GM18951 (cell line): Measurements from ENCODE around the gene WAS.

Experiments used
- POLR2A ChIP-seq: IDR thresholded peaks from 4 replicates; pipeline ENCODE4 v1.6.1; 2011; ENCODE audit warnings: mild to moderate bottlenecking; ENCODE audit not compliant: insufficient read length, insufficient read depth; ENCODE audit errors: extremely low read depth
- in situ Hi-C: fragments of 300-500 bp; cut with MboI; formaldehyde crosslinking; loops from one replicate; pipeline ENCODE4 v1.12.0; 2022; ENCODE audit warnings: low sequenced_read_pairs, mixed read lengths, inconsistent platforms; ENCODE audit not compliant: unreplicated experiment

Gene WAS

DNA sequence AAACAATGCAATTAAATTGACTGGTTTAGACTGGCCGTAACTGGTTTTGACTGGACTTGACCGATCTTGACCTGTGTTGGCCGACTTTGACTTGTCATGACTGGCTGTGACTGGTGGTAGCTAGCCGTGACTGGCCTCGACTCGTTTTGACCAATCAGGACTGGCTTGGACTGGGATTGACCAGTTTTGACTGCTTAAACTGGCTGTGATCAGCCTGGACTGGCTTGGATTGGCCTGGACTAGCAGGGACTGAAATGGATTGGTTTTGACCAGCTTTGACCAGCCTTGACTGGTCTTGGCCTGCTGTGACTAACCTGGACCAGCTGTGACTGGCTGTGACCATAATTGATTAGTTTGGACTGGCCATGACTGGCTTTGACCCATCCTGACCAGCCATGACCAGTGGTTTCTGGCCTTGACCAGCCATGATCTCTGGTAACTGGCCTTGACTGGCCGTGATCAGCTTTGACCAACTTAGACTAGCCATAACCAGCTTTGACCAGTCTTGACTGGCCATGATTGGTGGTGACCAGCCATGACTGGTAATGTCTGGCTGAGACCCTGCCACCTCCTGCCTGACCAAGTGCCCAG, 26.0 kb downstream of the WAS start:
- TF ChIP-seq POLR2A: no peak
- in situ Hi-C loops: no loop called here

- in situ Hi-C loops: no loop called here
- no peak for TF ChIP-seq POLR2A
Measured at GRCh38 chrX:48711162-48711928, 27.7 kb downstream of the WAS start.

- in situ Hi-C loops: no loop called here
Measured at GRCh38 chrX:48711929-48712505, 28.4 kb downstream of the WAS start.

DNA sequence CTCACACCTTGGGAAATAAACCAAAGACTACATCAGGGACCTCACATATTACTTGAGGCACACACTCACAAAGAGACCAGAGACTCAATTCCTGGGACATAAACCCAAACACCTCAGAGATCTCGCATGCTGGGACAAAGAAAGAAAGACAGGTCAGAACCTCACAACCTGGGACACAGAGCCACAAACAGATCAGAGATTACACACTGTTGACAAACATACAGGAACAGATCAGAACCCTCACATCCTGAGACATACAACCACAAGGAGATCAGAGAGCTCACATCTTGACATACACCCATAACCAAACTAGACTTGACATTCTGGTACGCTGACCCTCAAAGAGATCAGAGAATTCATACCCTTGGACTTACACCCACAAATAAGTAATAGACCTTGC, 30.2 kb downstream of the WAS start:
- TF ChIP-seq POLR2A: no peak
- in situ Hi-C loops: no loop called here

More at GRCh38 chrX:48711929-48712505, 28.4 kb downstream of the WAS start:
- no peak for TF ChIP-seq POLR2A

GRCh38 chrX:48714573-48714972, 31.0 kb downstream of the WAS start:
- in situ Hi-C loops: no loop called here
- no peak for TF ChIP-seq POLR2A

DNA sequence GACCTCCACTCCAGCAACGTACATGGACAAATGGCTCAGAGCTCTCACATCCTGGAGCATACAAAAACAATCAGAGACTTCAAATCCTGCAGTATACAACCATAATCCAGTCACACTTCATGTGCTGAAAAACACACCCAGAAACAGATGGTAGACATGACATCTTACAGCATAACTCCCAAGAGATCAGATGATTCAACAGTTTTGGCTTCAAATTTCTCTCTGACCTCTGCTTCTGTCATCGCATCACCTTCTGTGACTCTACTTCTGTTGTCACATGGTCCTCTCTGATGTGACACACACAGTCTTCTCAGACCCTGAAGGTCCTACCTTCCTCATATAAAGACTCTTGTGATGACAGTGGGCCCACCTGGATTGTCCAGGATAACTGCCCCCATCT, 31.5 kb downstream of the WAS start:
- in situ Hi-C loops: no loop called here
- no peak for TF ChIP-seq POLR2A

DNA sequence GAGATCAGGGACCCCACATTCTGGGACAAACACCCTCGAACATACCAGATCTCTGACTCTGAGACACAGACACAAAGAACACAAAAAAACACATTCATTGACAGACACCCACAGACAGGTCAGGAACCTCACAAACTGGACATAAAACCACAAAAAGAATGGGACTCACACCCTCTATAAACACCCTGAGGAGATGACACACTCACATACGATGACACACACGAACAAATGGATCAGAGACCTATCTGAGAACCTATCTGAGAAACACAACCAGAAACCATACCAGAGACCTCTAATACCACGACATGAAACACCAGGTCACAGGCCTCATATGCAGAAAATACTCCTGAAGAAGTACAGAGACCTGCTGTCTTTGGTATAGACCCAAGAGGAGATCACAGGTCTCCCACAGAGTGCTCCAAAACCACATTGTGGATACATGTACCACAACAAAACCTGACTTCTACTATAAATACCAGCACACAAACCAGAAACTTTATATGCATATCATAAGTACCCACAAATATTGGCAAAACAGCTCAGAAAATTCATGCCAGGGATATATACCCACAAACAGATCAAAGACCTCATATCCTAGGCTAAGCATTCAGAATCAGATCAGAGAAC, 32.4 kb downstream of the WAS start:
- no peak for TF ChIP-seq POLR2A
- in situ Hi-C loops: no loop called here

GRCh38 chrX:48719958-48720357, 36.4 kb downstream of the WAS start:
- in situ Hi-C loops: no loop called here
- TF ChIP-seq POLR2A: no peak

DNA sequence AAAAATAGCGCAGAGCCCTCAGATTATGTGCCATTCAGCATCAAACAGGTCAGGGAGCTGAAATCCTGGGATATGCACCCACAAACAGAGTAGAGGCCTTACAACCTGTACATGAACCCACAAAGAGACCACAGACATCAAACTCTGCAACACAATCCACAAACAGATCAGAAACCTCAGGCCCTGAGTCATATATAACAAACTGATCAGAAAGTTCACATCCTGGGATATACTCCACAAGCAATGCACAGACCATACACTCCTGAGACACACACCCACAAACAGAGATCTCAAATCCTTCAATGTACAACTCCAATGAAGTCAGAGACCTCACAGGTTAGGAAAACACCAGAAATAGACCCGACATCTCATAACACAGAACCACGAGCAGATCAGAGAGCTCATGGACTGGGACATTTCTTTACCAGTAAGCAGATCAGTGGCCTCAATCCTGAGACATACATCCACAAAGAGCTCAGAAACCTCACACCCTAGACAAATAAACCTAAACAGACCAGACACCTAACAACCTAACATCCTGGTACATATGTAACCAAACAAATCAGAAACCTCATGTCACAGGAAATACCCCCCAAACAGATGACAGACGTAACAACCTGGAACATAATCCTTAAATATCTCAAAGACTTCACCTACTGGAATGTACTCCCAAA, 37.1 kb downstream of the WAS start:
- in situ Hi-C loops: no loop called here
- no peak for TF ChIP-seq POLR2A

DNA sequence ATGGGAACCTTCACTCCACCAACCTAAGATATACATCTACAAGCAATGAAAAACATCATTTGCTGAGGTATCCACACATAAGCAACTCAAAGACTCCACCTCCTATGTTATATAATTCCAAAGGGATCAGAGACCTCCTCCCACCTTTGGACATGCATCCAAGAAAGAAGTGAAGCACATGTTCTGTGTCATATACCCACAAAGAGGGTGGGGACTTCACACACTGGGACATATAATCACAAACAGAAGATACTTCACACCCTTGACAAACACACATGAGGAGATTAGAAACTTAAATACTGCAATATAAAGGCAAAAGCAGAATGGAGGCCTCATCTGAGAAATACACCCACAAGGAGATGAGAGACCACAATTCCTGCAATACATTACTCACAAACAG, 38.3 kb downstream of the WAS start:
- no peak for TF ChIP-seq POLR2A
- in situ Hi-C loops: no loop called here

DNA sequence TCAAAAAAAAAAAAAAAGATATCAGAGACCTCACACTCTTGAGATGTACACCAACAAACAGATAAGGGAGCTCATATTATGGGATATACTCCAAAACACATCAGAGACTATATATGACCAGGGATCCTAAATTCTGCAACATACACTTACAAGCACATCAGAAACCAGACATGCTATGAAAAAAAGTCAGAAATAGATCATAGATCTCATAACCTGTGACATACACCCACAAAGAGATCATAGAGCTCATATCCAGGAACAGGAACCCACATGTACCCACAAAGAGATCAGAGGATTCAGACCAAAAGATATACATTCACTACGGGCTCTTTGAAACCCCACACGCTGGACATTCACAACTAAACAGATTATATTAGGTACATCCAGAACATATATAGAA, 43.0 kb downstream of the WAS start:
- in situ Hi-C loops: no loop called here
- TF ChIP-seq POLR2A: no peak

- no peak for TF ChIP-seq POLR2A
- in situ Hi-C loops: no loop called here
Measured at GRCh38 chrX:48728653-48729052, 45.1 kb downstream of the WAS start.

DNA sequence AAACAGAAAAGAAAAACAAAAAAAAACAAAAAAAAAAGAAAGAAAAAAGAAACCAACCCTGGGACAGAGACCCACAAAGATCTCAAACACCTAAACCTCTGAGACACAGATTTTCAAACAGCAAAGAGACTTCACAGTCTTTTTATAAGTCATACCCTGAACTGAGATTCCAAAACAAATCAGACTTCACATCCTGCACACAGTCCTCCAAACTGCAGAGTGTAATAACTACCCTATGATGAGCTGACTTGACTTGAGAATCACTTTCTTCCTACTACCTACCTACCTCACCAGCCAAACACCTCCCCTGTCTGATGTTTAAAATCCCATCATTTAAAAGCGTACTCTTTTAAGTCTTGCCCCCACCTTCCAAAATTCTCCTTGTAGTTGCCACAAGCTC, 52.7 kb downstream of the WAS start:
- no peak for TF ChIP-seq POLR2A
- in situ Hi-C loops: no loop called here
